Measurements from ENCODE around the gene GLT8D2. TPM values are rescaled to one million over a fixed set of nuclear protein-coding genes. Genes with fewer than 3 reads are reported as not detected.

GLT8D2 gene
- total RNA-seq, 1 experiment from 2014 or later, result 3.8 TPM

DNA sequence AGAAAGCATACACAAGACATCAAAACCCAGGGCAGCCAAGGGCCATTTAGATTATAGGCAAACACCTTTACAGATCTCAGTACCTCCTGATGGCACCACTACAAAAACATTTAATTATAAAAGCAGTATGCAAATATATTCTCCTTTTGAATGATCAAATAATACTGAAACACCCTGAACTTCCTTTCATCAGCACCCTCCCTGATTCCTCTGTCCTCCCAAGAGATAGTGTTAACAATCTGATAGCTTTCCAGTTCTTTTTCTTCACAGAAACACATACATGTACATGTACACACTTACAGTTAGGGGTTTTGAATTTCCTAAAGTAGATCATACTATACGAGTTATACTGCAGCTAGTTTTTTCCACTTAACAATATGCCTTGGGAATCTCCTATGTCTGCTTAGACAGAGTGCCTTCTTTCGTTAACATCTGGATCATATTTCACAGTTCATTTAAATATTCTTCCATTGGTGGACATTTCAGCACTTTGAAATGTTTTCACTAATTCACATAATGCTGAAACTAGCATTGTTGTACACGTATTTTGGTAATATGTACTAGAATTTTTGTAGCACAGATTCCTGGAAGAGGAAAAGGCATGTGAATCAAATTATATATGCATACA lies 49.1 kb downstream of the GLT8D2 start:
- Histone ChIP-seq H3K79me2 (ENCODE audit: insufficient read depth, low read length) (no peaks in the 10 kb centered on the region), H2AFZ (ENCODE audit: low read length) (no peak overlapping the region), H3K4me2 (ENCODE audit: insufficient read depth, insufficient read length, low read length) (no peak overlapping the region), H3K56ac (ENCODE audit: insufficient read length, low read depth, low read length) (no peak overlapping the region), H2BK120ac (ENCODE audit: low read depth, low read length, poor library complexity, severe bottlenecking) (no peak overlapping the region), H2BK20ac (ENCODE audit: low read depth, low read length, poor library complexity, severe bottlenecking) (no peak overlapping the region), H4K20me1 (ENCODE audit: control insufficient read depth, insufficient read depth, insufficient read length) (no peaks in the 10 kb centered on the region), H4K91ac (ENCODE audit: insufficient read length, low read depth, low read length) (no peak overlapping the region), H3K14ac (ENCODE audit: insufficient read depth, low read length) (no peak overlapping the region), H2BK15ac (ENCODE audit: low read depth, low read length) (no peak overlapping the region), H3K4ac (ENCODE audit: low read depth, low read length) (no peak overlapping the region), H3K18ac (ENCODE audit: insufficient read length, low read depth, low read length) (no peak overlapping the region), H3K9ac (ENCODE audit: extremely low read depth, insufficient read length, low read length) (no peak overlapping the region), H2BK12ac (ENCODE audit: insufficient read length, low read depth, low read length) (no peak overlapping the region), H4K5ac (ENCODE audit: insufficient read length, low read depth, low read length) (no peak overlapping the region), H3K4me1 (ENCODE audit: insufficient read depth, low read length) (no peaks in the 10 kb centered on the region), H3K27me3 (ENCODE audit: insufficient read depth, low read length) (no peaks in the 10 kb centered on the region), H3K9me3 (ENCODE audit: control insufficient read depth, low read depth, low read length) (no peaks in the 10 kb centered on the region), H2BK5ac (ENCODE audit: insufficient read length, low read length) (no peak overlapping the region), H3K23ac (ENCODE audit: insufficient read length, low read depth, low read length) (no peak overlapping the region), H3T11ph (ENCODE audit: low read length) (no peak overlapping the region), H3K79me1 (ENCODE audit: insufficient read depth, low read depth, low read length, poor library complexity, severe bottlenecking) (no peaks in the 10 kb centered on the region), H3K23me2 (ENCODE audit: insufficient read length, low read depth, low read length, poor library complexity, severe bottlenecking) (no peaks in the 10 kb centered on the region), H3K27ac (ENCODE audit: insufficient read length, low read depth, low read length) (no peak overlapping the region), H4K8ac (replicated peaks; ENCODE audit: insufficient read length, low read depth, low read length) (no peak overlapping the region), H2AK5ac (ENCODE audit: insufficient read length, low read length) (no peak overlapping the region)
- H3K36me3 Mint-ChIP-seq (ENCODE audit: insufficient read depth in 1 of 3, low read depth in 3 of 3), result no peaks in the 10 kb centered on the region
- no peaks in the 10 kb centered on the region for H3K9me3 Mint-ChIP-seq
- TF ChIP-seq, protein P1, sequence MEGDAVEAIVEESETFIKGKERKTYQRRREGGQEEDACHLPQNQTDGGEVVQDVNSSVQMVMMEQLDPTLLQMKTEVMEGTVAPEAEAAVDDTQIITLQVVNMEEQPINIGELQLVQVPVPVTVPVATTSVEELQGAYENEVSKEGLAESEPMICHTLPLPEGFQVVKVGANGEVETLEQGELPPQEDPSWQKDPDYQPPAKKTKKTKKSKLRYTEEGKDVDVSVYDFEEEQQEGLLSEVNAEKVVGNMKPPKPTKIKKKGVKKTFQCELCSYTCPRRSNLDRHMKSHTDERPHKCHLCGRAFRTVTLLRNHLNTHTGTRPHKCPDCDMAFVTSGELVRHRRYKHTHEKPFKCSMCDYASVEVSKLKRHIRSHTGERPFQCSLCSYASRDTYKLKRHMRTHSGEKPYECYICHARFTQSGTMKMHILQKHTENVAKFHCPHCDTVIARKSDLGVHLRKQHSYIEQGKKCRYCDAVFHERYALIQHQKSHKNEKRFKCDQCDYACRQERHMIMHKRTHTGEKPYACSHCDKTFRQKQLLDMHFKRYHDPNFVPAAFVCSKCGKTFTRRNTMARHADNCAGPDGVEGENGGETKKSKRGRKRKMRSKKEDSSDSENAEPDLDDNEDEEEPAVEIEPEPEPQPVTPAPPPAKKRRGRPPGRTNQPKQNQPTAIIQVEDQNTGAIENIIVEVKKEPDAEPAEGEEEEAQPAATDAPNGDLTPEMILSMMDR (conservative IDR thresholded peaks at IDR 0.05), result no peak
- no peak for DNase-seq
- H3K4me3 Mint-ChIP-seq, result no peak overlapping the region
- no peak overlapping the region for H3K27ac Mint-ChIP-seq
- H3K4me1 Mint-ChIP-seq, result peaks cover 0 to 2% of the 10 kb centered on the region in 2 experiments; a peak in 1 of 4 replicates
- whole genome bisulfite sequencing (ENCODE audit: extremely low coverage, insufficient read length, low lambda C conversion rate), result no CpG with 5 or more reads among the region's 3 CpGs
- H3K27me3 Mint-ChIP-seq (ENCODE audit: low read depth), result peaks cover 1% of the 10 kb centered on the region

All from H9 (cell line).